ENCODE results near the gene NUDT3. TPM values are rescaled to one million over a fixed set of nuclear protein-coding genes. Genes with fewer than 3 reads are reported as not detected.
A peak's percentile ranks its signal among the peaks of the same experiment; 100 is the strongest.

Gene NUDT3
- total RNA-seq, 4 donors from 2014 or later: 17.3 to 28.1 (median 20.6) TPM

DNA sequence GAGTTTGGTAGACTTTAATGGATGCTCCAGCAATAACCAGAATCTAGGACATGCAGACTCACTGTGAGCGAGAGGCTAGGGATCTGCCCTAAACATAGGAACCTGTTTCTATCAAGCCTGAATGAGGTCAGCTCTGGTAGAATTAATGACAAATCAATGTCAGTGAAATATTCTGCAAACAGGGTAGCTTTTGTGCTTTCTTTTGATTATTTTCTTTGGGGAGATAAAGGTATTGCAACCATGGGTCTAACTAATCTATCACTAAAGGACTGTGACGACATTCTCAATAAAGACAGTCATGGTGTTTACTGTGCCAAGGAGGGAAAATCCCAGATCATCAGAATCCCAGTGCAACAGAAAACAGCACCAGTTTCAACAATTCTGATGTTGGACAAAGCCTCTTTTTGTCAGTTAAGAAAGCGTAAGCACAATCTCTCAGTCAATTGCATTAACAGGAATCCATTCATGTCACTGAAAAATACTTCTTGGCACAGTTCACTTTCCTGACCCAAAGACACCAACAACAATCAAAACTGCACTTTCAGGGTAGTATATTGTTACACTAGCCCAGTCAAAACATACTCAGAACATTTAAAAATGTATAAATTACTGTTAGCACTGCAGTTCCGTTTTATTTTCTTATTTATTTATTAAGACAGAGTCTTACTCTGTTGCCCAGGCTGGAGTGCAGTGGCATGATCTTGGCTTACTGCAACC, 106.9 kb downstream of the NUDT3 start:
- Histone ChIP-seq H3K4me3 (no peak overlapping the region), H3K27me3 (no peaks in the 10 kb centered on the region), H3K4me1 (no peaks in the 10 kb centered on the region), H3K9me3 (no peaks in the 10 kb centered on the region), H3K36me3 (peaks cover 0 to 4% (median 0%) of the 10 kb centered on the region in 3 donors), H3K27ac (peak overlapping the region in 3 of 4 donors; percentile 14 to 55 (median 39))
- DNase-seq: no peak
- TF ChIP-seq, protein P1, sequence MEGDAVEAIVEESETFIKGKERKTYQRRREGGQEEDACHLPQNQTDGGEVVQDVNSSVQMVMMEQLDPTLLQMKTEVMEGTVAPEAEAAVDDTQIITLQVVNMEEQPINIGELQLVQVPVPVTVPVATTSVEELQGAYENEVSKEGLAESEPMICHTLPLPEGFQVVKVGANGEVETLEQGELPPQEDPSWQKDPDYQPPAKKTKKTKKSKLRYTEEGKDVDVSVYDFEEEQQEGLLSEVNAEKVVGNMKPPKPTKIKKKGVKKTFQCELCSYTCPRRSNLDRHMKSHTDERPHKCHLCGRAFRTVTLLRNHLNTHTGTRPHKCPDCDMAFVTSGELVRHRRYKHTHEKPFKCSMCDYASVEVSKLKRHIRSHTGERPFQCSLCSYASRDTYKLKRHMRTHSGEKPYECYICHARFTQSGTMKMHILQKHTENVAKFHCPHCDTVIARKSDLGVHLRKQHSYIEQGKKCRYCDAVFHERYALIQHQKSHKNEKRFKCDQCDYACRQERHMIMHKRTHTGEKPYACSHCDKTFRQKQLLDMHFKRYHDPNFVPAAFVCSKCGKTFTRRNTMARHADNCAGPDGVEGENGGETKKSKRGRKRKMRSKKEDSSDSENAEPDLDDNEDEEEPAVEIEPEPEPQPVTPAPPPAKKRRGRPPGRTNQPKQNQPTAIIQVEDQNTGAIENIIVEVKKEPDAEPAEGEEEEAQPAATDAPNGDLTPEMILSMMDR (IDR thresholded peaks at IDR 0.05): no peak
- TF ChIP-seq POLR2A (IDR thresholded peaks at IDR 0.05): no peak

DNA sequence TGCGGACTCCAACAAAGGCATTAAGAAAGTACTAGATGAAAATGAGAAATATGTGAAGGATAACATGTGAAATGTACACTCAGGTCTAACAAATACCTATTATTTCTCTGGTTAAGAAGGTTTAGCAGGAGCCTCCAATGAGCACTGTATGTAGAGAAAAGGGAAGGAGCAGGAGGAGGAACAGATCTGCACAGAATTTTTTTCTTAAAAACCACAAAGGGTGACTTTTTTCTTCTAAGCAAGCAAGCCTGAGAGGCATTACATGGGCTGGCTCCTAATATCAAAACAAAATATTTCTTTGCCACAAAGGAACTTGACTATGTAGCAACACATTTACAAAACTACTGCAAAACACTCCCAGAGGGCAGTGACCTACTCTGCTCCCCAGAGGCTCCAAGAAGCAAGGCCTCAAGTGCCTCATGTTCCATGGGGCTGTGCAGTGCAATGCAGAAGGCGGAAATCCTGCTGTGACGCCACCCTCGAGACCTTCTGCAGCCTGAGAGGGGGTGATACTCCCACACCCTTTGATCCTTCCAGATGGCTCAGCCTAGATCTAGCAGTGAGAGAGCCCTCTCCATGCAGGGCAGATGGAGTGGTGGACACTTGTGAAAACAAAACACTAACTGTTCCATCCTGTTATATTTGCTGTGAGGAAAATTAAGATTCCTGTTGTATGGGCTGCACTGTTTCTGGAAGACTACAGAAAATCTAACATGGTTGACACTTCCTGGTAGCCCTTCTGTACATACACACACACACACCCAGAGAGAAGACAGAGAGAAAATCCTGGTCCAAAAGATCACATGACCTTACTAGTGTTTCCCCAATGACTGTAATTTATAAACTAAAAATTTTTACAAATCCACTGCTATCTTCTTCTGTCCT, 107.7 kb downstream of the NUDT3 start:
- peak in 2 of 3 donors; percentile 37 to 55 for DNase-seq
- H3K36me3 ChIP-seq: peaks cover 0 to 6% (median 0%) of the 10 kb centered on the region in 3 donors
- no peaks in the 10 kb centered on the region for H3K9me3 ChIP-seq
- H3K27ac ChIP-seq: peak overlapping the region in 3 of 4 donors; percentile 14 to 55 (median 39)
- H3K4me3 ChIP-seq: no peak overlapping the region
- no peak for TF ChIP-seq POLR2A (IDR thresholded peaks at IDR 0.05)
- TF ChIP-seq, protein P1 (IDR thresholded peaks at IDR 0.05): no peak
- no peaks in the 10 kb centered on the region for H3K27me3 ChIP-seq
- H3K4me1 ChIP-seq: no peaks in the 10 kb centered on the region

DNA sequence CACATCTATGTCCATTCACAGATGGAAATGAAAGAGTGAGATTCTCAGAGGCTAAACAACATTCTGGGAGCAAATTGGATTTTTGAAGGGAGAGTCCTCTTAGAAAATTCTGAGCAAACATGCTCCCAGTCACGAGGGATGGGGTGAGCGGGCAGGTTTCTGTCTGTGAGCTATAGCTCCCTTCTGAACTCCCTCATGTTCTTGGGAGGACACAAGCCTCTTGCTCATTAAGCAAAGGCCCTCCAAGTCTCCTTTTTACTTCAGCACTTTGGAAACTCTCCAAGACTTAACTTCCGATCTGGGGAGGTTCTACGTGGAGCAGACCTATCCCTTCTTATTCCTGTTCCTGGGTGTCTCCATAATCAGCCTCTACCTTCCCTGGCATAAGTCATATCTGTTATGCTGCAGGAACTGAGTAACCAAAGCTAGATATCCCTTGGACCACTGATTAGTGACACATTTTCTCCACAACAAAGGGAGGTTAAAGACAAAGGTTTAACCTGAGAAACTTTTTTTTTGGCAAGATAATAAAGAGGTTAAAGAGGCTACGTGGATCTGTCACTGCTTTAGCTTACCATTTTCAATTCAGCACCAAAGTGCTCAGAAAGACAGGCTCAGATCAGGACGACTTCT, 110.7 kb downstream of the NUDT3 start:
- no peak overlapping the region for H3K27ac ChIP-seq
- no peaks in the 10 kb centered on the region for H3K9me3 ChIP-seq
- H3K4me1 ChIP-seq: no peaks in the 10 kb centered on the region
- H3K36me3 ChIP-seq: peaks cover 0 to 7% (median 0%) of the 10 kb centered on the region in 3 donors
- no peak overlapping the region for H3K4me3 ChIP-seq
- TF ChIP-seq, protein P1 (IDR thresholded peaks at IDR 0.05): no peak
- TF ChIP-seq POLR2A (IDR thresholded peaks at IDR 0.05): no peak
- DNase-seq: no peak
- no peaks in the 10 kb centered on the region for H3K27me3 ChIP-seq

- Histone ChIP-seq H3K9me3 (no peaks in the 10 kb centered on the region), H3K27me3 (no peaks in the 10 kb centered on the region), H3K27ac (no peak overlapping the region), H3K36me3 (peaks cover 0 to 7% (median 0%) of the 10 kb centered on the region in 3 donors), H3K4me1 (no peaks in the 10 kb centered on the region), H3K4me3 (no peak overlapping the region)
- DNase-seq: no peak
- TF ChIP-seq, protein P1 (IDR thresholded peaks at IDR 0.05): no peak
- no peak for TF ChIP-seq POLR2A (IDR thresholded peaks at IDR 0.05)
Measured at GRCh38 chr6:34280216-34280615, 112.3 kb downstream of the NUDT3 start.

DNA sequence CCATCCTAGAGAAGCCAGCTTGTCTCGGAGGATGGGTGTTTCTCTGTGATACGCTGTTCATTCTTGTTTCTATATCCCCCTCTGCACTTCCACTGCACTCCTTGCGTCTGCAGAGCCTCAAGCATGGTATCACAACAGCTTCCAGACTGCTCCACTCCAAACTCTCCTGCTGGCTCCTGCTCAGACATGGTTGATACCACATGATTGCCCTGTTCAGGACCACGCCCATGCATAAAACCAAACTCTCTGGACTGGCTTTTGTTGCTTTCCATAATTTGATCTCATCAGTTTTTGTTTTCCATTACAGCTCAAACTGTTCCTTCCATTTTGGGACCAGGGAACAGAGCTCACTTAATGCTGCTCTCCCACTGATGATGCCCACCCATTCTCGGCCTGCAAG, 113.6 kb downstream of the NUDT3 start:
- H3K4me3 ChIP-seq: no peak overlapping the region
- peaks cover 0 to 7% (median 0%) of the 10 kb centered on the region in 3 donors for H3K36me3 ChIP-seq
- H3K4me1 ChIP-seq: no peaks in the 10 kb centered on the region
- H3K27me3 ChIP-seq: no peaks in the 10 kb centered on the region
- no peak for DNase-seq
- TF ChIP-seq, protein P1 (IDR thresholded peaks at IDR 0.05): no peak
- no peak for TF ChIP-seq POLR2A (IDR thresholded peaks at IDR 0.05)
- H3K27ac ChIP-seq: no peak overlapping the region
- no peaks in the 10 kb centered on the region for H3K9me3 ChIP-seq
